Measurements from ENCODE around the gene SLC37A1.

- TF ChIP-seq ZFX (IDR thresholded peaks at IDR 0.05; ENCODE audit: borderline replicate concordance) (no peak), CTCF (IDR thresholded peaks at IDR 0.05) (no peak)
Measured at GRCh38 chr21:42515708-42516502, 2.3 kb downstream of the SLC37A1 start.

All from 22Rv1 (cell line).